ENCODE results near the gene KLHDC8A.
A peak's percentile ranks its signal among the peaks of the same experiment; 100 is the strongest.

The KLHDC8A gene

GRCh38 chr1:205343431-205344065, 13.2 kb downstream of the KLHDC8A start:
- no peaks in the 10 kb centered on the region for H3K79me2 ChIP-seq
- TF ChIP-seq, protein P1, sequence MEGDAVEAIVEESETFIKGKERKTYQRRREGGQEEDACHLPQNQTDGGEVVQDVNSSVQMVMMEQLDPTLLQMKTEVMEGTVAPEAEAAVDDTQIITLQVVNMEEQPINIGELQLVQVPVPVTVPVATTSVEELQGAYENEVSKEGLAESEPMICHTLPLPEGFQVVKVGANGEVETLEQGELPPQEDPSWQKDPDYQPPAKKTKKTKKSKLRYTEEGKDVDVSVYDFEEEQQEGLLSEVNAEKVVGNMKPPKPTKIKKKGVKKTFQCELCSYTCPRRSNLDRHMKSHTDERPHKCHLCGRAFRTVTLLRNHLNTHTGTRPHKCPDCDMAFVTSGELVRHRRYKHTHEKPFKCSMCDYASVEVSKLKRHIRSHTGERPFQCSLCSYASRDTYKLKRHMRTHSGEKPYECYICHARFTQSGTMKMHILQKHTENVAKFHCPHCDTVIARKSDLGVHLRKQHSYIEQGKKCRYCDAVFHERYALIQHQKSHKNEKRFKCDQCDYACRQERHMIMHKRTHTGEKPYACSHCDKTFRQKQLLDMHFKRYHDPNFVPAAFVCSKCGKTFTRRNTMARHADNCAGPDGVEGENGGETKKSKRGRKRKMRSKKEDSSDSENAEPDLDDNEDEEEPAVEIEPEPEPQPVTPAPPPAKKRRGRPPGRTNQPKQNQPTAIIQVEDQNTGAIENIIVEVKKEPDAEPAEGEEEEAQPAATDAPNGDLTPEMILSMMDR (IDR thresholded peaks at IDR 0.05), result no peak
- no peak overlapping the region for H3K9ac ChIP-seq
- H3K27ac ChIP-seq, result no peak overlapping the region
- no peaks in the 10 kb centered on the region for H3K27me3 ChIP-seq (ENCODE audit: control insufficient read depth, insufficient read depth, low read length)
- H3K4me2 ChIP-seq (ENCODE audit: low read length), result peak overlapping the region; percentile 76
- peaks cover 2% of the 10 kb centered on the region for H3K4me1 ChIP-seq
- no peaks in the 10 kb centered on the region for H3K36me3 ChIP-seq (ENCODE audit: control insufficient read depth, insufficient read depth, low read length)
- peak overlapping the region; percentile 74 for H2AFZ ChIP-seq
- H3K4me3 ChIP-seq (ENCODE audit: low read depth, low read length), result no peak overlapping the region
- H3K9me3 ChIP-seq (ENCODE audit: control insufficient read depth, low read length), result no peaks in the 10 kb centered on the region

GRCh38 chr1:205342986-205343385, 13.7 kb downstream of the KLHDC8A start:
- H3K27me3 ChIP-seq (ENCODE audit: control insufficient read depth, insufficient read depth, low read length), result no peaks in the 10 kb centered on the region
- H3K79me2 ChIP-seq, result no peaks in the 10 kb centered on the region
- no peak overlapping the region for H3K27ac ChIP-seq
- H3K9ac ChIP-seq, result no peak overlapping the region
- no peak overlapping the region for H3K4me3 ChIP-seq (ENCODE audit: low read depth, low read length)
- H3K4me1 ChIP-seq, result peaks cover 2% of the 10 kb centered on the region
- H3K4me2 ChIP-seq (ENCODE audit: low read length), result no peak overlapping the region
- no peaks in the 10 kb centered on the region for H3K36me3 ChIP-seq (ENCODE audit: control insufficient read depth, insufficient read depth, low read length)
- no peak overlapping the region for H2AFZ ChIP-seq
- no peaks in the 10 kb centered on the region for H3K9me3 ChIP-seq (ENCODE audit: control insufficient read depth, low read length)
- TF ChIP-seq, protein P1 (IDR thresholded peaks at IDR 0.05), result no peak

DNA sequence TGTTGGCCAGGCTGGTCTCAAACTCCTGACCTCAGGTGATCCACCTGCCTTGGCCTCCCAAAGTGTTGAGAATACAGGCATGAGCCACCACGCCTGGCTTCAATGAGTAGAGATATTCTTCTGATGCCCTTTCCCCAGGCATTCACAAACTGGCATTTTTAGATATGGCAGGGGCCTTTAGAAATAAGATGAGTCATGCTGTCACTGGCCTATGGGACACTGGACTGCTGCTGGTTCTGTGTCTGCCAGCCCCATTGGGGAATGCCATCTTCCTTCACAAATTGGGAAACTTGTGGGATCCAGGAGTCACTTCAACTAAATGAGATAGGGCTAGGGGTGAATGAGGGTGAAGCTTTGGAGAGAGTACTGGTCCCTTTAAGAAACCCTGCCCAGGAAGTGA, 16.0 kb downstream of the KLHDC8A start:
- H3K27me3 ChIP-seq (ENCODE audit: control insufficient read depth, insufficient read depth, low read length), result no peaks in the 10 kb centered on the region
- H3K36me3 ChIP-seq (ENCODE audit: control insufficient read depth, insufficient read depth, low read length), result no peaks in the 10 kb centered on the region
- H2AFZ ChIP-seq, result no peak overlapping the region
- H3K27ac ChIP-seq, result no peak overlapping the region
- H3K9me3 ChIP-seq (ENCODE audit: control insufficient read depth, low read length), result no peaks in the 10 kb centered on the region
- H3K9ac ChIP-seq, result no peak overlapping the region
- no peaks in the 10 kb centered on the region for H3K79me2 ChIP-seq
- H3K4me2 ChIP-seq (ENCODE audit: low read length), result no peak overlapping the region
- no peak overlapping the region for H3K4me3 ChIP-seq (ENCODE audit: low read depth, low read length)
- TF ChIP-seq, protein P1 (IDR thresholded peaks at IDR 0.05), result no peak
- peaks cover 2% of the 10 kb centered on the region for H3K4me1 ChIP-seq

- no peak overlapping the region for H3K4me3 ChIP-seq (ENCODE audit: low read depth, low read length)
- TF ChIP-seq, protein P1 (IDR thresholded peaks at IDR 0.05), result no peak
- no peaks in the 10 kb centered on the region for H3K79me2 ChIP-seq
- H2AFZ ChIP-seq, result no peak overlapping the region
- H3K27ac ChIP-seq, result no peak overlapping the region
- H3K4me2 ChIP-seq (ENCODE audit: low read length), result no peak overlapping the region
- H3K9me3 ChIP-seq (ENCODE audit: control insufficient read depth, low read length), result no peaks in the 10 kb centered on the region
- H3K4me1 ChIP-seq, result peaks cover 2% of the 10 kb centered on the region
- H3K27me3 ChIP-seq (ENCODE audit: control insufficient read depth, insufficient read depth, low read length), result no peaks in the 10 kb centered on the region
- H3K36me3 ChIP-seq (ENCODE audit: control insufficient read depth, insufficient read depth, low read length), result no peaks in the 10 kb centered on the region
- no peak overlapping the region for H3K9ac ChIP-seq
Observed at GRCh38 chr1:205339717-205340116, 17.0 kb downstream of the KLHDC8A start.

DNA sequence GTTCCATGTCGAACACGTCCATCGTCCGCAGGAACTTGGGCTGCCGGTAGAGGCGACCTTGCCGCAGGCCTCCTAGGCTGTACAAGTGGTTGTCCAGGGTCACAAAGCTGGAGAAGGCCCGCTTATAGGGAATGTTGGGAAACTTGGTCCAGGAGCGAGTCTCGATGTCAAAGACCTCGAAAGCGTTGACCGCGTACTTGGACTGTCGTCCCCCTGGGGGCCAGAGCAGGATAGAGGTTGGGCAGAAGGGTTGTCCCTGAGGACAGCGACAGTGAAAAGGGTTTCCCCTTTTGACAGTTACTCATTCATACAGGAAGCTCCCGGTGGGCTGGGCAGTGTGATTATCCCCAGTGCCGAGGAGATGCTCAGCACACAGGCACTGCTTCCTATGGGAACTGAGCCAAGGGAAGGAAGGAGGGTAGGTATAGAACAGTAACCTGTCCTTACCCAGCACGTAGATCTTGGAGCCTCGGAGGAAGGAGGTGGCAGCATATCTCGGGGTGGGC, 17.5 kb downstream of the KLHDC8A start:
- Histone ChIP-seq H3K27ac (no peak overlapping the region), H3K36me3 (ENCODE audit: control insufficient read depth, insufficient read depth, low read length) (no peaks in the 10 kb centered on the region)
- TF ChIP-seq, protein P1 (IDR thresholded peaks at IDR 0.05), result no peak

More for the DNA sequence above, 17.5 kb downstream of the KLHDC8A start:
- H3K27me3 ChIP-seq (ENCODE audit: control insufficient read depth, insufficient read depth, low read length), result no peaks in the 10 kb centered on the region
- H3K9me3 ChIP-seq (ENCODE audit: control insufficient read depth, low read length), result no peaks in the 10 kb centered on the region
- no peaks in the 10 kb centered on the region for H3K79me2 ChIP-seq
- H2AFZ ChIP-seq, result no peak overlapping the region
- peaks cover under 1% of the 10 kb centered on the region for H3K4me1 ChIP-seq
- H3K4me3 ChIP-seq (ENCODE audit: low read depth, low read length), result no peak overlapping the region
- no peak overlapping the region for H3K9ac ChIP-seq
- H3K4me2 ChIP-seq (ENCODE audit: low read length), result no peak overlapping the region
